IPS DF 6.9 (cell line): ENCODE measurements around the gene FUT3.

Experiments used
- DNase-seq: peaks from one replicate; pipeline ENCODE4 v3.0.0-alpha.2; 2013; ENCODE audit warnings: low read depth, low spot score
- H3K27ac ChIP-seq: one replicate; pipeline ENCODE4 v1.5.1; 2013; ENCODE audit warnings: low read length, control low read depth
- H3K27me3 ChIP-seq: 2 replicates; pipeline ENCODE4 v1.6.1; 2013; ENCODE audit warnings: mild to moderate bottlenecking, low read length; ENCODE audit not compliant: control insufficient read depth, insufficient read depth
- H3K36me3 ChIP-seq: 2 replicates; pipeline ENCODE4 v1.6.1; 2013; ENCODE audit warnings: low read length; ENCODE audit not compliant: control insufficient read depth, insufficient read depth
- H3K4me1 ChIP-seq: 2 replicates; pipeline ENCODE4 v1.6.1; 2013; ENCODE audit warnings: low read length; ENCODE audit not compliant: control insufficient read depth, insufficient read depth
- H3K4me3 ChIP-seq: 2 replicates; pipeline ENCODE4 v1.5.1; 2013; ENCODE audit warnings: mild to moderate bottlenecking, low read length
- H3K9me3 ChIP-seq: 2 replicates; pipeline ENCODE4 v1.6.1; 2013; ENCODE audit warnings: low read length, inconsistent platforms; ENCODE audit not compliant: control insufficient read depth, insufficient read depth
- WGBS: extraction: QIAGEN DNeasy Blood & Tissue Kit; methylation state at CpG from one replicate; pipeline ENCODE4 v1.1.7; 2013; ENCODE audit warnings: mixed read lengths, missing lambda C conversion rate; ENCODE audit not compliant: insufficient read length, insufficient coverage; 5-methylcytosine and 5-hydroxymethylcytosine counted together

The FUT3 gene

DNA sequence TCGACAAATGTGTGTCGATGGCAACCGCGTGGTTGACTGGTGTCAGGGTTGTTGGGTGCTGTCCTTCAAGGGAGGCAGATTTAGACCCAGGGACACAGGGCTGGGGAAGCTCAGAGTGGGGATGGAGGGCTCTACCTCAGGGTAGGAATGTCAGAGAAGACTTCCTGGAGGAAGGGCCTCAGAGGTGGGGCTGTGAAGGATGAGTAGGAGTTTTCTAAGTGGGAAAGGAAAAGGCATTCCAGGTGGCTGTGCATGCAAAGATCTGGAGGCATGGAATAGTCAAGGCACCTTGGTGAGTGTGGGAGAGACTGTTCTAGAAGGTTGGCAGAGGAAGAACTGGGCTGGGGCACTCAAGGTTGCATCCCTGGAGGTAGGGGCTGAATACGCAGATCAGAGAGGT lies 44.3 kb downstream of the FUT3 start:
- no peaks in the 10 kb centered on the region for H3K9me3 ChIP-seq
- WGBS = no CpG with 5 or more reads among the region's 5 CpGs
- no peak overlapping the region for H3K4me3 ChIP-seq

DNA sequence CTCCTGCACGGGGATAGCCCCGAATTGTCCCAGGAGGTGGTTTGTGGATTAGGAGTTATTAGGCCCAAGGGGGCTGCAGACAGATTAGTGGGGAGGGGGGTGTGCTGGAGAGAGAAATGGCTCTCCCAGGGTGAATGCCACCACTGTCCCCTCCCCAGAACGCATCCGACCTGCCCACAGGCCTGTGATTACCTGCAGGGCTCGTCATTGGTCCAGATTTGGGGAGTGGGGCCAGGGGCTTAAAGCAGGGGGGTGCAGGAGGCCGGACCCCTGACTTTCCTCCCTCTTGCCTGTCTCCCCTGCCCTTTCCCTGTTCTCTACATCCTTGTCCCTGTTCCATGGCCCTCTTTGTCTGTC lies 45.1 kb downstream of the FUT3 start:
- no CpG with 5 or more reads among the region's 6 CpGs for WGBS
- H3K4me3 ChIP-seq = no peak overlapping the region; the same call in 1 of the 2 replicates
- DNase-seq = no peak
- H3K27me3 ChIP-seq = peaks cover 1% of the 10 kb centered on the region; the same call in 1 of the 2 replicates
- H3K9me3 ChIP-seq = no peaks in the 10 kb centered on the region
- H3K4me1 ChIP-seq = peaks cover 2% of the 10 kb centered on the region; the same call in 1 of the 2 replicates
- no peaks in the 10 kb centered on the region for H3K36me3 ChIP-seq
- H3K27ac ChIP-seq = no peak overlapping the region

More for the DNA sequence above, 44.3 kb downstream of the FUT3 start:
- H3K27me3 ChIP-seq = peaks cover 1% of the 10 kb centered on the region; the same call in 1 of the 2 replicates
- H3K27ac ChIP-seq = no peak overlapping the region
- no peak for DNase-seq
- H3K36me3 ChIP-seq = no peaks in the 10 kb centered on the region
- peaks cover 2% of the 10 kb centered on the region; the same call in 1 of the 2 replicates for H3K4me1 ChIP-seq

DNA sequence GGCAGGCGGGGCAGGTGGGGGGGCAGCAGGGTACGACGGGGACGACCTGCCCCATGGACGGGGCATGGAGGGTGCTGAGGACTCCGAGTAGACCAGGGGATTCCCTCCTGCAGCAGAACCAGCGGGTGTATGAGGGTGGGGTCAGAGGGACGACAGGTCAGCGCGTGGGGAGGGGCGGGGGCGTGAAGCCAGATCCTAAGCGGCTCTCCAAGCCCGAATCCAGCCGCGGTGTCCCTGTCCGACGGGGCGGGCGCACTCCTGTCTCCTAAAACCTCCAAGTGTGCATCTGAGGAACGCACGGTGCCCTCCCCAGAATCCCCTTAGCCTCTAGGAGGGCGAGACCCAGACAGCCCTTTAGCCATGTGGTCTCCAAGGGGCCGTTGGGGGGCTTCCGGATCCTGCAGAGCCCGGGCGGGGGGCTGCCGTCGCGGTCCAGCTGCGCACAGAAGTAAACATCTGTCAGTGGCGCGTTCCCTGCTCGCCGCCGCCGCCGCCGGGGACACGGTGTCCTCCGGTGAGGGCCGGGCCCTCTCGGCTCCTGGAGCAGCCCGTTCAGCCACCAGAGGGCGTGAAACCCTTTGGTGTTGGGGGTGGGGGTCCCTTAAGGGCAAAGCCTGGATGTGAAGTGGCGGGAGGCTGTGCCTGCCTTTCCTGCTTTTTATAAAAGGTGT lies 45.7 kb downstream of the FUT3 start:
- no peak for DNase-seq
- peak overlapping the region; percentile 47; the same call in 1 of the 2 replicates for H3K4me3 ChIP-seq

DNA sequence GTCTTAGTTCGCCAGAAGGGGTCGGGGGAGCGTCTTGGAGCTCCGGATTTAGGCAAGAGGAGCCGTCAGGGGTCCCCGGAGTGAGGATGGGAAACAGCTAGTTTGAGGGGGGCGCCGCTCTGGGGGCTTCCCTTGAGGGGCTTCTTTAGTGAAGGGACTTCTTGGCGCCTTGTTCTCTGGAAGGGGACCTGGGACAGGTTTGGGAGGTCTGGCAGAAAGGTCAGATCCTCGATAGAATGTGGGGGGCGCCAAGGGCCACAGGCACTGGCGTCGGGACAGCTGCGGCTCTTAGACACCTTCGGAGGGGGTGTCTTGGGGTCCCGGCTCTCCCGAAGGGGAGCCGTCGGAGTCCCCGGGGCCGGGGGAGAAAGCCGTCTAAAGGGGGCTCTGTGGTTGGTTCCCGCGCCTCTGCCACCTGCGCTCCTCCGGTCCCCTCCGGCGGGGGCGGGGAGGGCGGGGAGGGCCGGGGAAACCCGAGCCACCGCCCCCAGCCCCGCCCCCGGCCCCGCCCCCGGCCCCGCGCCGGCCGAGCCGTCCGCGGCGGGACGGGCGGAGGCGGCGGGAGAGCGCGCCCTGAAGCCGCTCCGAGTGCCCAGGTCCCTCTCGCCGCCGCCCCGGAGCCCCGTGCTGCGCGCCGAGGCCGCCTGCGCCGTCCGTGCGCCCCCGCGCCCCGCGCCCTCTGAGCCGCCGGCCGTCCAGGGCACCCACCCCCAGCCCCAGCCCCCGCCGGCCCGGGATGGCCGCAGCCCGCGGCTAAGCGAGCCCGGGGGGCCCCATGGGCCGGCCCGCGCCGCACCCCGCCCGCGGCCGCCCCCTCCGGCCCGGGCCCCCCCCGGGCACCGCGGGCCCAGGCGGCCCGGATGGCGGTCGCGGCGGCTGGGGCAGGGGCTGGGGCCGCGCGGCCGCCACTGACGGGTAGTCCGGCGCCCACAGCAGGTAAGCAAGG lies 46.5 kb downstream of the FUT3 start, which contains the start of gene NRTN:
Gene NRTN, plus strand, starts transcription at position 552 of the 946 bp plus-strand sequence. CDS start 19,099 bp downstream, outside the sequence.
- peaks cover 1% of the 10 kb centered on the region; the same call in 1 of the 2 replicates for H3K27me3 ChIP-seq
- no CpG with 5 or more reads among the region's 107 CpGs for WGBS
- DNase-seq = no peak
- no peak within 1 kb of the TSS for H3K27ac ChIP-seq
- H3K9me3 ChIP-seq = no peaks in the 10 kb centered on the region
- peaks cover 2% of the 10 kb centered on the region; the same call in 1 of the 2 replicates for H3K4me1 ChIP-seq
- H3K36me3 ChIP-seq = no peaks in the 10 kb centered on the region
- H3K4me3 ChIP-seq = peak within 1 kb of the TSS; percentile 47; the same call in 1 of the 2 replicates

More for the DNA sequence above, 45.7 kb downstream of the FUT3 start:
- Histone ChIP-seq H3K36me3 (no peaks in the 10 kb centered on the region), H3K4me1 (peaks cover 2% of the 10 kb centered on the region; the same call in 1 of the 2 replicates), H3K27me3 (peaks cover 1% of the 10 kb centered on the region; the same call in 1 of the 2 replicates), H3K9me3 (no peaks in the 10 kb centered on the region), H3K27ac (no peak overlapping the region)
- WGBS = no CpG with 5 or more reads among the region's 46 CpGs

DNA sequence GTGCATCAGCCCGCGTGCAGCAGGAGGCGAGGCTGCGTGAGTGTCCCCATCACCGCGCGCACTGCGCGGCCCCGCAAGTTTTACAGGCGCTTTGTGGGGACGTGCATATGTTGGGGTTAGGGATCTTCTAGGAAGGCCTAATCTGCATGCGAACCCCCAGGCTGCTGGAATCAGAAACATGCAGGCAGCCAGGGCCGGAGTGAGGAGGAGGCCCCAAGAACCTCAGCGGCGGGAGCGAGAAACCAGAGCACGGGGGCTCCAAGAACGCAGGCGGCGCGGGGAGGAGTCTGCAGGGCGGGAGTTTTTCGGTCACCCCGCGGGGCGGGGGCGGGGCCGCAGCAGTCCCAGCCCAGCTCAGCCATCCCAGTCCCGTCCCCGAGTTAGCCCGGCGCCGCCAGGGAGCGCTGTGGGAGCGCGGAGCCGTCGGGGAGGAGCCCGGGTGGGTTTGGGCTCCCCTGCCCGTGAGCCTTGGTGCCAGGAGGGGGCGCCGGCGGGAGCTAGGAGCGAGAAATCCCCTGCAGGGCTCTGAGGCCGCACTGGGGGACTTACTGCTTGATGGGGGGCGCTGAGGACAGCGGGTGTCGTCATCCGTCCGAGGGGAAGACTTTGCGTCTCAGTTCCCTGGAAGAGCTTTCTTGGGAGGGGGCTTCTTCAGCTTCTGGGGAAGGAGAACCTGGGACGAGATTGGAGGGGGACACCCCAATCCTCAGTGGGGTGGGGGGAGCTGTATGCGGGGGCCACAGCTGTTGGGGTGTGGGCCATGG lies 47.3 kb downstream of the FUT3 start:
- no CpG with 5 or more reads among the region's 54 CpGs for WGBS
- Histone ChIP-seq H3K4me3 (peak overlapping the region; percentile 19; the same call in 1 of the 2 replicates), H3K27ac (no peak overlapping the region), H3K36me3 (no peaks in the 10 kb centered on the region), H3K4me1 (peaks cover 2% of the 10 kb centered on the region), H3K9me3 (no peaks in the 10 kb centered on the region), H3K27me3 (peaks cover 1% of the 10 kb centered on the region; the same call in 1 of the 2 replicates)
- peak; percentile 92 for DNase-seq

DNA sequence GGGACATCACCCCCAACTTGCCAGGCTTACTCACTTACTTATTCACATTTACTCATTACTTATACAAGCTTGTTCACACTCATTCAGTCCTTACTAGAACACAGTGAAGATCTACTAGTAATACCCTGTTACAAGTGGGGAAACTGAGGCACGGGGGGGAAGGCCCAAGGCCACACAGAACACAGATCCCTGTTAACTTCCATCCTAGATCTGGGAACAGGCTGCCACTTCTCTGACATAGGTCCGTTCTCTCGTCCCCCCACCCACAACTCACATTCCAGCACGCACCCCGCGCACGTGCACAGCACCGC lies 47.9 kb downstream of the FUT3 start:
- no peaks in the 10 kb centered on the region for H3K36me3 ChIP-seq
- H3K9me3 ChIP-seq = no peaks in the 10 kb centered on the region
- no CpG with 5 or more reads among the region's 8 CpGs for WGBS
- H3K4me1 ChIP-seq = peaks cover 2% of the 10 kb centered on the region
- DNase-seq = no peak
- no peak overlapping the region for H3K27ac ChIP-seq
- peak overlapping the region; percentile 19; the same call in 1 of the 2 replicates for H3K4me3 ChIP-seq
- H3K27me3 ChIP-seq = peaks cover 1% of the 10 kb centered on the region; the same call in 1 of the 2 replicates

DNA sequence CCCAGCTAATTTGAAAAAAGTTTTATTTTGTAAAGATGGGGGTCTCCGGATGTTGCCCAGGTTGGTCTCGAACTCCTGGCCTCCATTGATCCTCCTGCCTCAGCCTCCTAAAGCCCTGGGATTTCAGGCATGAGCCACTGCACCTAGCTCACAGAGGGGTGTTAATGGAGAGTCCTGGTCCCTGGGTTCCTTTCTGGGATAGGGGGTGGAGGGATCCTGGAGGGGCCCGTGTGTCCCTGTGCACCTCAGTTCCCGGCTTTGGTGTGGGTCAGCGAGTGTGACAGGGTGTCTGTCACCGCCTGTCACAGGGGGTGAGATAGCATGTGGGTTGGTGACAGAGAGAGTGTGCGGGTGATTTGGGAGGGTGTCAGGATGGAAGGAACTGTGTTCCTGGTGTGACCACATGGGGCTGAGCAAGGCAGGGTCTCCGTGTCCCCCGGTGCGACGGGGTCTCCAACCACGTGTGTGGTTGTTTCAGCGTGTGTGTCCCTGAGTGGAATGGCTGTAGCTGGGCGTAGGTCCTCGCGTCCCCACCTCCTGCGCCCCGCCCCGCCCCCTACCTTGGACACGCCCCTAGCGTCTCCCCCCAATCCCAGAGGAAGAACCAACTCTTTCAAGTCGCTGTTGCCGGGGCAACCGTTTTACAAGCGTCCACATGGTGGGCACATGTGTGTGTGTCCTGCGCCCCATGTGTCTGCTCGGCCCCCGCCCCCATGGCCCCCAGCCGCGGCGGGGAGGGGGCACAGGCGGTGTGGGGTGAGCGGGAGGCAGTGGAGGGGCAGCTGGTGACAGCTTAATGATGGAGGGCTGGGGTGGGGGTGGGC lies 49.2 kb downstream of the FUT3 start:
- Histone ChIP-seq H3K9me3 (no peaks in the 10 kb centered on the region), H3K36me3 (no peaks in the 10 kb centered on the region), H3K4me3 (no peak overlapping the region), H3K27me3 (peaks cover 1% of the 10 kb centered on the region; the same call in 1 of the 2 replicates), H3K27ac (no peak overlapping the region), H3K4me1 (peaks cover 2% of the 10 kb centered on the region)
- DNase-seq = no peak
- WGBS = no CpG with 5 or more reads among the region's 33 CpGs

DNA sequence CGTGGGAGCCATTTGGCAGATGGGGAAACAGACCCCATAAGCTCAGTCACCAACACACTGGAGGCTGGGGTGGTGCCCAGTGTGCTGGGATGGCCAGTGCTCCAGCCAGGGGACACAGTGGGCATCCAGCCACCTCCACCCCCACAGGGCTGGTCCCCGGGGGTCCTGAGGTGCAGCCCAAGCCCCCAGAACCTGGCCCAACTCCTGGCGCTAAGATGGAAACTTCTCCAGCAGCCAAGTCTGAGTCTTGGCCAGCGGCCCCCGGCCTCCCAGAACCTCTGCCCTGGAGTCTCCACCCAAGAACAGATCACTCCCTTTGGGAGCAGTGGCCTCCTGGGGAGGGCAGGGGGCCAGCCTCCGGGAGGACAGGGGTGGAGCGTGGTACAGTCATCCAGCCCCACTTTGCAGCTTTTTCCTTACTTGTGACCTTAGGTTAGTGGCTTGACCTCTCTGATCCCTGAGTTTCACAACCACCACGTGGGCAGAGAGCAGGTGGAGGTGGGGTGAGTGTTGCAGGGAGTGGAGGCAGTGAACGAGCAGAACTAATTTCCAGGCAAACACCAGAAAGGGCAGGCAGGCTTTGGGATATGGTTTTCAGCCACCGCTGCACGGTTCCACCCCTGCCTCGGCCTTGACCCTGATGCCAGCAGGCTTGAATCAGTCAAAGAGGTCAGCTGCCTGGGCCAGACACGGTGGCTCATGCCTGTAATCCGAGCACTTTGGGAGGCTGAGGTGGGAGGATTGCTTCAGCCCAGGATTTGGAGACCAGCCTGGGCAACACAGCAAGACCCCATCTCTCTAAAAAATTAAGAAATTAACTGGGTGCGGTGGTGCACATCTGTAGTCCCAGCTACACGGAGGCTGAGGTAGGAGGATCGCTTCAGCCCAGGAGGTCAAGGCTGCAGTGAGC lies 50.6 kb downstream of the FUT3 start:
- no peak overlapping the region for H3K4me3 ChIP-seq
- H3K27ac ChIP-seq = no peak overlapping the region
- WGBS = no CpG with 5 or more reads among the region's 17 CpGs
- peaks cover 1% of the 10 kb centered on the region; the same call in 1 of the 2 replicates for H3K27me3 ChIP-seq
- no peaks in the 10 kb centered on the region for H3K36me3 ChIP-seq
- H3K4me1 ChIP-seq = peaks cover 2% of the 10 kb centered on the region
- no peak for DNase-seq
- H3K9me3 ChIP-seq = no peaks in the 10 kb centered on the region
